GM19452 (cell line): ENCODE measurements around the gene GPR35.

Source experiments
- ATAC-seq: cut with Tn5 transposase; IDR thresholded peaks from one replicate; pipeline ENCODE4 v1.9.1; 2021; ENCODE audit not compliant: unreplicated experiment

Gene GPR35

DNA sequence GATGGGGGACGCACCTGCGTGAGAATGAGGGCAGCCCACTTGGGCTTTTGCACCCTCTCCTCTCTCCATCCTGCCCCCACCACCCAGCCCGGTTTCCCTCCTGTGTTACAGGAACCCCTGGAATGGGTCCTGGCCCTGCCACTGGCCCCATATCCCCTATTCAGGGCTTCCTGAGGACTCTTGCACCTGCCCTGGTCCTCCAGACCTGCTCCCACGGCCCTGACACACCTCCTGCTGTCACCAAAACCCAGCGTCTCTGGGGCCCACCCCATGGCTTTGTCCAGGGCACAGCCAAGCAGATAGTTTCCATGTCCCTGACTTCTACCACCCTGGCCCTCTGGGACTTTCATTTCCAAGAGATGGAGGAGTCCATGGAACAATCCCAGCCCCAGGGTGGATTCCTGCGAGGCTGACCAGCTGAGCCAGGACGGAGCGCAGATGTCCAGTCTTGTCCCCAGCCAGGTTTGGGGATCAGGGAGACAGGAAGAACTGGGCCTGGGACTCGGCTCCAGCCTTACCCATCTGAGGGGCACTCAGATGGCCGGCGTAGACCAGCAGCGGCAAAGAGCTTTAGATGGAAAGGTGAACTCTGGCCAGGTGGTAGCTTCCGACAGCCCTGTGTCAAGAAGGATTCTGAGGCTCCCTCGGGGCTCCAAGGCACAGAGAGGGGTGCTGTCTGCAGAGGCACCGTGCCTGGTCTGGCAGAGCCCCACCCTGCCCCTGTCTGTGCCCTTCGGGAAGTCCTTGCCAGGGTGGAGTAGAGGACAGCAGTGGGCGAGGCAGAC is 12.0 kb downstream of the GPR35 start:
- no peak for ATAC-seq

DNA sequence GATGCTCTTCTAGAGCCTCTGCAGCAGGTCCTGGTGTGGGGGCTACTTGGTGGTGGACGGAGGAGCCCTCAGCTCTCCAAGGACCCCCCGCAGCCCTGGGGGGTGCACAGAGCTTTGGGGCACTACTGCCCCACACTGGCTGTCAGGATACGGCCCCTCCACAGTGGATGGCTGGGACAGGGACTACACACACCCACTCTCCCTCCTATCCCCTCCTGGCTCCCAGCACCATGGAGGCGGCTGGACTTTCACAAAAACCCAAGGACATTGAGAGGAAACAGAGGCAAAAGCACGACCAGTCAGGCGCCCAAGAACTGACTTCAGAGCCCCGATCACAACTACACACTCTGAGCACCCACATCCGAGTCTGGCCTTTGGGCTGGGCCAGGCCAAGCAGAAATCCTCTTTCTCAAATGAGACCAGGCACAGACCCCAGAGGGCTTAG is 12.6 kb downstream of the GPR35 start:
- ATAC-seq = no peak

DNA sequence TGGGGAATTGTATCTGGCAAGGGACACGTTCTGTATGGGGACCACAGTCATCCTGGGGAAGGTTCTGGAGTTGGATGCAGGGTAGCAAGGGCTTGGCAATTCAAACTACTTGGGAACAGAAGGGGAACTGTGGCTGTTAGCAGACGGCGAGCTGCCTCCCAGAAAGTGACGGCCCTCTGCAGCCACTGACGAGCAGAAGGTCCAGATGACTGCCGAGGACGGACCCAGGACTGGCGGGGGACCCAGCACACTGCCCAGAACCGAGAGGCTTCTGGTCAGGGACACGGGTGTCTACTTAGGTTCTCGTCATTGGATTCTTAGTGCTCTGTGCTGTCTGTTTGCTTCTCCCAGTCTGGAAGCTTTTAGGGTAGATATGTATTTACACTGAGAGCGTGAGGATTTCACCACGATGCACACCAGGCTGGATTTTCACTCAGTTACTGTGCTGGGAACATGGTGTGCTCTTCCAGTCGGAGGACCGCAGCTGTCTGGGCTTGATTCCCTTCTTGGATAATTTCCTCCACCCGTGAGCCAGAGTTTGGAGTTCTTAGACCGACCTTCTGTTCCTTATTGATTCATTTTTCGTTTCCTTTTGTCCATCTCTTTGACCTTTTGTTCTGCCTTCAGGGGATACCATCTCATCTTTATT is 13.4 kb downstream of the GPR35 start:
- ATAC-seq = no peak

DNA sequence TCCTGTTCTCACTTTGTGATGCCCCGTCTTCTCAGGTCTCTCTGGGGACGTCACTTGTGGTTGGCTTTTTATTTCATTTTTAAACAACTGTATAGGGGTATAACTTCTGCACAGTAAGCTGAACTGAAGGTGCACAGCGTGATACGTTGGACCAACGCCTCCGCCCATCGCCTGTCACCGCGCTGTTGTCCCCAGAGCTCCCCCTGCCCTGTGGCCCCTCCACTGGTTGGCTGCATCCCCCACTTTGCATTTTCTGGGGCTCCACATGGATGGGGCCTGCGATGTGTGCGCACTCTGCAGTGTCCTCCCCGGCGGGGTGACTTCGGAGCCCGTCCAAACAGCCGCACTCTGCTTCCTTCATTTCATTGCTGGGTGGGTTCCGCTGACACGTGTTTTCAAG is 14.3 kb downstream of the GPR35 start:
- ATAC-seq = no peak

DNA sequence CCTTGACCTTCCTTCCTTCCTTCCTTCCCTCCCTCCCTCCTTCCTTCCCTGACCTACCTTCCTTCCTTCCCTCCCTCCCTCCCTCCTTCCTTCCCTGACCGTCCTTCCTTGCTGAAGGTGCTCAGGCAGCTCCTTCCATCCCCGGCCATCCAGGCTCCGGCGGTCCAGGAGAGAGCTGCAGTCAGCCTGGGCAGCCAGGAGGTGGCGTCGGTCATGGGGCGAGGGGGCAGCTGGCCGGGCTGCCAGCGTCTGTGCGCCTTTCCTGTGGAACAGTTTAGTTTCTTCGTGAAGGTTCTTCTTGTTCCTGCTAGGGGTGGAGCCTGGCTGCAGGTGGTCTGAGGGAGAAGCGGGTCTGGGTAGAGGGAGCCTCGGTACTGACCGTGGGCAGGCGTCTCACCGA is 15.7 kb downstream of the GPR35 start:
- ATAC-seq = no peak

DNA sequence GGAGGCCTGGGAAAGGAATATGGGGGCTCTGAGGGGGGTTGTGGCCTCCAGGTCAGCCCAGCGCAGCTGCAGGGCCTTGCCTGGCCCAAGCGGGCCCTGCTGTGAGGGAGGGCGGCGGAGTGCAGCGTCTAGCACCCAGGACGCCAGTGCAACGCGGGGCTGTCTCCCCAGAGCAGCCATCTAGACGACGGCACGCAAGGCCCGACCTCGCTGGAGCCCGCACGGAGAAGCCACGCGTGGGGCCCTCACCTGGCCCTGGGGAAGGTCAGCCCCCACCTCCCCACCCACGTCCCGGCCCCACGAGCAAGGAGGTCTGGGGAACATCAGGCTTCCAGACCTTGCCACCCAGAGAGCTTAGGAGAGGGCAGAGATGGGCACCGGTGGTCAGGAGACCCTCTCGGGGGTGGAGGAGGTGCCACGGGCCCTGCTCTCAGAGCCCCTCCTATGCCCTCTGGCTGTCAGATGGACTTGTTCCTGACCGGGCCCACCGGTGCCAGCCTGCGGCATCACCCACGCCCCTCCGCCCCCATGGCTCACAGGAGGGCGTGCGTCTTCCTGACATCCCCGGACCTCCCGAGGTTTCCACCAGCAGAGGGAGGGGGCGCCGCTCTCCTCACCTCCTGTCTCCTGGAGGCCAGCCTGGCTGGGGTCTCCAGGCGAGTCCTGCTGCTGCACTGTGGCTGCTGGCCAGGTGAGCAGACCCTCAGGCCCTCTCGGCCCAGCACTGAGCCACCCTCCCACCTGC is 17.0 kb downstream of the GPR35 start:
- ATAC-seq = no peak

DNA sequence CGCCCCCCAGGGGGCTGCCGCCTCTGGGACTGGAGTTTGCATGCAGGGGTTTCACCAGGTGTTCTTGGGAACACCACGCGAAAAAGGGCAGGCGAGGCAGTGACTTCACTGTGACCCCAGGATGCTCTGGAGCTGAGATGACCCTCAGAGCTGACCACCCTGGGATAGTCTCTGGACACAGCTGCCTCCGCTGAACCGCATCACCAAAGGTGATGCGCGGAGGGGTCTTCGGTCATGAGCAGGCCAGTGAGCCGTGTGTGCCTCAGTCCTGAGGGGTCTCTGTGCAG is 17.5 kb downstream of the GPR35 start:
- ATAC-seq = no peak

DNA sequence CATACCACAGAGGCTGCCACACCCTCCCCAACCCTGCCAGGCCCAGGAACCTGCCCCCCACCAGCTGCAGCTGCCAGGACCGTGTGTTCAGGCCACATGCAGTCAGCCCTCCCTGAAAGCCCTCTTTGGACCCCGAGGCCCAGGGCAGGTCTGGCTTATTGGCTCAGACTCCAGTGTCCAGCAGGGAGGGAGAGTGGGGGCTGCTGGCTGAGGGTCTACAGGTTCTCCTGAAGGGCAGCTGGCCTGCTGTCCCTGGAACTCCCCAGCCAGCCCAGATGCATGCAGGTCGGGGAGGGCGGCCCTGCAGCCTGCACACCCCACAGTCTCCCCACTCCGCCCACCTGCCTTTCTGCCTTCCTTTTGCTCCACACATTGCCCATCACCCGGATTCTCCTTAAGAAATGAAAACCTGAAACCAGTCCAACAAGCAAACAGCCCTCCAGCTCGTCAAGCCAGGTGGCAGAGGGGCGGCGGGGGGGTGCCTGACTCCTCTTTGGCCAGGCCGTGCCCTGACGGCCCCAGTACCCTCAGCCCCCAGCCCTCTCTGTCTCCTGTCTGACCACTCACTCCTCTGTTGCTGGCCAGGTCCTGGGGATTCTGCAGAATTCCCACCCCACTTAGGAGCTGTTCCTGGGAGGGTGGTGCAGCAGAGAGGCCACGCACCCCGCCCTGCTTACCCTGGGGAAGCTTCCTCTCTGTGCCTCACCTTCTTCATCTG is 18.0 kb downstream of the GPR35 start:
- no peak for ATAC-seq

DNA sequence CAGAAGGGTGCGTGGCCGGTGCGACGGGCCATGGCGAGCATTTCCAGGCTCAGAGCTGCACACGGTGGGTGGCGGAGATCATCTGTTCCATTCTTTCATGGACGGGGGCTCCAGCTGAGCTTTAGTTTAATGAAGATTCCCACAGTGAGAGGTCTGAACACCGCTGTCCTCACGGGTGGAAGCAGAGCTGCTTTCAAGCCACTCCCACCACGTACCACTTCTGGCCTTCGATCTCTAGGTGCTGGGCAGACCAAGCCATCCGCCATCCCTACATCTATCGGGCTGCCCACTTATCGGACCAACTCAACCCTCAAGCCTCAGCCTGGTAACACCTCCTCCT is 18.5 kb downstream of the GPR35 start:
- no peak for ATAC-seq

DNA sequence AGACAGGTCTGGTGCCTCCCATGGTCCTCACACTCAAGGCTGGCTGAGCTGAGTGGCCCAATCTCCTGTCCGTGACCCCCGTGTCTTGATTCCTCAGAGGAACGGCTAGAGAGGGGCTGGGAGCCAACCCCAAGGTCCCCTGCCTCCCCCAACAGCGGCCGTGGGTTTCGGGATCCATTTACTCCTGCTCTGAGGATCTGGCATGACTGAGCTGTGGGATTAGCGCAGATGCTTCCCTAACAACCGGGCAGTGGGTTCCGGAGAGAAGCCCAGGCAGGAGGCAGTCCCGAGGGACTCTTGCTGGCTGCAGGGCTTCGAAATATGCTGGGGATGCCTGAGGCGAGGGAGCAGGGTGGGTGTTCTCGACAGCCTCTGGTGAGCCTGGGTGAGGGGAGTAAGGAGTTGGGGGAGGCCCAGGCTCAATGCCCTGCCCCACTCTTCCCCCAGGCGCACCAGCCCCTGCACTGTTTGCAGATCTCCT is 18.9 kb downstream of the GPR35 start:
- ATAC-seq = no peak

DNA sequence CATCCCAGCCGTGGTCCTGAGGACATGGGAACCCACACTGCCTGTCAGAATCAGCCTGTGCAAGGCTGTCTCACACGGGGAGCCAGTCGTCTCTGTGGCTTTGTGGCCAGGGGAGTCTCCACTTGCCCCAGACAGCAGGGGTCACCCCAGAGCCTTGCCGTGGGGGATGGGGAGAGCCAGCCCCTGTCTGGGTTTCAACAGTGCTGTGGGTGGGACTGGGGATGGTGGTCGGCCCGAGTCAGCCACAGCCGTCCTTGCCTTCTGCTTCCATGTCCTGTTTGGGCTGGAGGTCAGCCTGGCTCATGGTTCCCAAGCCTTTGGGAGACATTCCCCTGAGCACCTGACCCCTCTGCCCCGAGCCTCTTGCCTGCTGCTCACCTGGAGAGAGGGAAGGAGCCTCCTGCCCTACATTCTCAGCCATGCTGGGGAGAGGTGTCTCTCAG is 19.6 kb downstream of the GPR35 start:
- ATAC-seq = no peak

DNA sequence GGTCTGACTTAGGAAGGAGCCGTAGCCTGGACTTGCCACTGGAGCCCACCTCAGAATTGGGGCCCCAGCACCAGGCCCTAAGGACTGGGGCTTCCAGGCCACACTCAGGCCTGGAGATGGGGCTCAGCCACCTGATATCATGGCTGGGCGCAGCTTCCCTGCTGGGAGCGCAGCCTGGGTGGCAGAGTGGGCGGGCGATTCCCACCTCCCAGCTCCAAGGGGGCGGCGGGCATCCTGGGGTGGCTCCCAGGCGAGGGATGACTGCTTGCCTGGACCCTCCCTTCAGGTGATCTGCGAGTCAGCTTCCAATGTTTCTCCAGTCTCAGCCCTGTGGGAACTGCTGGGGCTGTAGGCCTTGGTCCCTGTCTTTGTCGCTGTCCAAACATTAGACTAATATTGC is 20.1 kb downstream of the GPR35 start:
- ATAC-seq = no peak

DNA sequence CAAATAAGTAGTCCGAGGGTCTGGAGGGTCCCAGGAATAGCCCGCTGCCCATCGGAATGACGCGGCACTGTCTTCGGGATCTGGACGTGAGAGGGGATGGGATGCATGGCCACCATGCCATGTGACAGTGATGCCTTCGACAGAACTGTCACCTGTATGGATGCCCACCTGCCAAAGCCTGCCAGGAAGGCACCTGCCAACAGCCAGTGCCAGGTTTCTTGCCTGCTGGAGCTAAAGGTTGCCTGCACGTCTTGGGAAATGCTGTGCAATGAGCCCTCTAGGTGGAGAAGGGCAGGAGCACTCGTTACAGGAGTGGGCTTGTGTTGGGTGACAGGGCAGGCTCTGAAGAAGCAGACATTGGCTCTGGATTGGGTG is 20.5 kb downstream of the GPR35 start:
- no peak for ATAC-seq

DNA sequence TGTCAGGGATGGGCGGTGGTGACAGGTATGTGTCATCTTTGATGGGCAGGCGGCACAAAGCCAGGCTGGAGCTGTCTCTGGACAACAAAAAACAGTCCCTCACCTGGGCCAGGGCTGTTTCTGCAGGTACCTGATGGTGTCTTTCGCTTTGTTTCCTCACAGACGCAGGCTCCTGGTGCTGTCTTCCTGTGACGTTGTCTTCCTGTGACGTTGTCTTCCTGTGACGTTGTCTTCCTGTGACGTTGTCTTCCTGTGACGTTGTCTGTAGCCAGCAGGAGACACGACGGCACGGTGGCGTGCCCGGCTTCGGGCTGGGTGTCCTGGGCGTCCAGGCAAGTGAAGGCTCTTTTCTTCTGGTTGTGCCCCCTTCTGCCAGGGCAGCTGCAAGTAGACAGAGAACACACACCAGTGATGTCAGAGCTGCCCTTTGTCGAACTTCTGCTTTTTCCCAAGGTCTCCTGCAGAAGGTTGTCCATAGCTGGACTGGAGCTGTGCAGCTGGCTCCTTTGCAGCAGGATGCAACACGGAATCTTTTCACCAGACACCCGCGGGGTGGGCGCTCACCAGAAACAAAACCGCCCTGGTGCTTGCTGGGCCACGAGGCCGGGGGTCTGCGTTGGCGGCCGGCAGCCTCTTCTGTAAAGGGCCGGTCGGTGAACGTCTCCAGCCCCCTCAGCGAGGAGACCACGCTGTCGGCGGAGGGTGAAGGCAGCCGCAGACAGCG is 21.1 kb downstream of the GPR35 start:
- no peak for ATAC-seq

DNA sequence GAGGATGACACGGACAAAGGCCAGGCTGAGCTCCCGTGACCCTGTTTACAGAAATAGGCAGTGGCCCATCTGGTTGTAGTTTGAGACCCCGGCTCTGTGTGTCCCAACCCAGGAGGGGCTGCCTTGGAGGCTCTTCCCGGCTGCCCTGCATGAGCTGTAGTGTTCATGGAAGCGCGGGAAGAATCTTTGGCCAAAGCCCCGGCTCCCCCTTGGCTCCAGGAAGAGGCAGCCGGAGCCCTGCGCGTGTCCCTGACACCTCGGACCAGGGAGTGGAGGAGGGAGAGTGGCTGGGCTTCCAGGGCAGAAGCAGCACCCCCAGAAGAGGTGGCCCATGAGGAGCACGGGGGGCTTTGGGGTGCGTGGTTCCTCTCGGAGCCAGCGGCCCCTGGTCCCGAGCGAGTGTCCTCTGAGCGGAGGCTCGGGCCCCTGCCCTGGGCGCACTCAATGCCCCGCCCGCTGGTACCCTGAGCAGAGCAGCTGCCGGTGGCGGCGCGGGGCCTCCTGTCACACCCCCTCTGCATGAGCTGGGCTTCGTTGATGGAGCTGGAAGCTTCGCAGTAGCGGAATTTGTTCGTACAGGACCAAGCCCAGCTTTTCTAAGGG is 21.7 kb downstream of the GPR35 start:
- no peak for ATAC-seq

DNA sequence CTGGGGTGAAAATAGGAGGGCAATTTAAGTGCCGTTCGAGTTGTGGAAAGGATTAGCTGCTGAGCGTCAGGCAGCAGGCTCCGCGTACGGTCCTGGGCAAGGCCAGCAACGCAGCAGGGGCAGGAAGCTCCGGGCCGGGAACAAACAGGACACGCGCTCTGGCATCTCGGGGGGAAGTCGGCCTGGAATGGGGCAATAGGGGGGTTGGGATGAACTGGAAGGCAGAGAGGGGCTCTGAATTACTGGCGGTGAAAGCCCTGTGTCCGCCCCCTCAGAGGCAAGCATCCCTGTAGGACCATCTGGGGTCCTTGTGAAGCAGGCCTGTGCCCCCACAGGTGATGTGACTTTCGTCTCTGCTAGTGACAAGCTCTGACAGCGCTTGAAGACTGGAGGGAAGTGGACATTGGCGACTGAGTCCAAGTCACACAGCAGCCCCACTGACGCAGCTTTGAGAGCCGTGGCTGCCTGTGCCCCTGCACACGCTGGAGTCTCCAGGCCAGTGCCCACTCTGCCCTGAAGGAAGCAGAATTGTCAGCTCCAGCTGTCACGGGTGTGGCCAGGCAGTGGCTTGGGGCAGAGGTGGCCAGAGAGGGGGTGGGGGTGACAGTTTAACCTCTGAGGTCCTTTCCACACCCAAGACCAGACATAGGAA is 22.3 kb downstream of the GPR35 start:
- ATAC-seq = no peak

DNA sequence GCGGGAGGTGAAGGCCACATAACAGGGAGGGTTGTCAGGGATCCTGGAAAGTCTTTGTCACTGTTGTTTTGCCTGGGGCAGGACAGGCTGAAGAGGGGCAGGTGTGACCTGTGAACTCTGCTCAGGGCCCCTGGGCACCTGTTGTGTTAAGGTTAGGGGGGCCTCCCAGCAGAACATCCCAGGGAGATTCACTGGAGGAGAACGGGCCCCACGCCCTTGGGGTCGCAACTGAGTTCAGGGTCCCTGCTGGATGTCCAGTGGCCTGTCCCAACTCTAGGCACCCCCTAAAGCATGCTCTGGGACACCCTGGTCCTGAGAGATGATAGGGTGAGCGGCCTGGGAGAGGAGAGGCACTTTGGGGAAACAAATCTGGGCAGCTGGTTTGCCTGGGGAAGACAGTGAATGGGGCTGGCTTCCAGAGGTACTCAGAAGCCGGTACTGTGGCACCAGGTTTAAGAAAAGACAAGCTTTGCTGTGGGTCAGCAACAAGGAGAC is 22.9 kb downstream of the GPR35 start:
- no peak for ATAC-seq

DNA sequence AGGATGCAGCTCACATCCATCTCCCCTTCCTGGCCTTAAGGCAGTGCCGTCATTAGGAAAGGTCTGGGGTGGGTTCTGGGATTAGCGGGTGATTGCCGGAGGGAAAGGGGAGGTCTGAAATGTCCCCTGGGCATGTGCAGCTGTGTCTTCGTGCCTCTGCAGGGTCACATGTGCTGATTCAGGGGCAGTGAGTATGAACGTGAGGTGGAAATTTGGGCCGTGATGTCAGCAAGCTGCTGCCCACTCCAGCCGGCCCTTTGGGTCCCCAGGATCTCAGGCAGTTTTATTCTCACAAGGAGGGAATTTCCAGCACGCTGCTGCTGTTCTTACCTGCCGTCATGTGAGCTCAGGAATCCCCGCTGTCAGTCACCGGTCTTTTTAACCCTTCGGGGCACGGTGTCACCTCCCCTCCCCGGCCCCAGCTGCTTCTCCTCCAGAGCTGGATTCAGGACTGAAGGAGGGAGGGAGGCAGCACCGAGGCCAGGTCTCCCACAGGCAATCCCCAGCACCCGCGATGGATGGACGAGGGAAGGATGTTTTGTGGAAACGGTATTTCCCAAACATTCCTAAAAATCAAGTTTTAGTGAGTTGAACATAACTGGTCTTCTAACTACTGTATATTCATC is 23.5 kb downstream of the GPR35 start:
- no peak for ATAC-seq

DNA sequence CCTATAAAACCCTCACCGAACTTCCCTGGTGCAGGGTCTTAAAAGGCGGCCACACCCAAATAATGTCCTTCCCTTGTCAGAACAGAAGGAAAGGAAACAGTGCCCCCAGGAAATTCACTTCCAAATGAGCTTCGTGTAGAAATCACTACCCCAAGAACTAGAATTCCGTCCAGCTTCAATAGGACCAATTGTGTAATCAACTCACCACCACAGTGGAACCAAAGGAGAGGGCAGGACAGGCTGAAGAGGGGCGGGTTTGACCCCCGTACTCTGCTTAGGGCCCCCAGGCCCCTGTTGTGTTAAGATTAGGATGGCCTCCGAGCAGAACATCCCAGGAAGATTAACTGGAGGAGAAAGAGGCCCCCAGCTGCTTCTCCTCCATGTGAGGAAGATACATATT is 24.1 kb downstream of the GPR35 start:
- ATAC-seq = no peak
